ENCODE data around the gene SALL3.

DNA sequence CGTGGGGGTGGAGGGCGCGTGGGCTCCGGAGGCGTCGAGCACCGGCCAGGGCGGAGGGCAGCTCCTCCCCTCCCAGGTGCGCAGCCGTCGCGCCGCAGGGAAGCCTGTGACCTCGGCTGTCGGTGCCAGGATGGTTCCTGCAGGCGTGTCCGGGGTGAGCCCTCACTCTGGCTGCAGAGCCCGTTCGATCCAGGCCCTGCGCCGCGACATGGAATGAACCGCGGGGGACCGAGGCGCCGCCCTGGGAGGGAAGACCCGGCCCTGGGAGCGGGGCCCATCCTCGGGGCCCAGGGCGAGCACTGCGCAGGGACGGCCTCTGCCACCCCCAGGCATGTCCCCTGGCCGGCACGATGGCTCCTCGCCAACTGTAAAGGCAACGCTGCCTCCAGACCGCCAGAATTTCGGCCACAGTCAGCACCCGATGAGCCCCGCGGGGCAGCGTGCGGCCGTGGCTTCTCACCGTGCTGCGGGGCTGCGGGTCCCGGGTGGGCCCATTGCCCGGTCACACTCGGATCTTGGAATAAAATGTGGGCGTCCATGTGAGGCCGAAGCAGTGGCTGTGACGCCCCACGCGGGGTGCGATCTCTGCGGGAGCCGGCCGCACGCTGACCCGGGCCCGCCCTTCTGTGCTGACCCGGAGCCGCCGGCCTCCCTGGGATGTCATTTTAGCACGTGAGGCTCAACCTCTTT, 26.6 kb downstream of the SALL3 start:
- TF ChIP-seq, protein P1, sequence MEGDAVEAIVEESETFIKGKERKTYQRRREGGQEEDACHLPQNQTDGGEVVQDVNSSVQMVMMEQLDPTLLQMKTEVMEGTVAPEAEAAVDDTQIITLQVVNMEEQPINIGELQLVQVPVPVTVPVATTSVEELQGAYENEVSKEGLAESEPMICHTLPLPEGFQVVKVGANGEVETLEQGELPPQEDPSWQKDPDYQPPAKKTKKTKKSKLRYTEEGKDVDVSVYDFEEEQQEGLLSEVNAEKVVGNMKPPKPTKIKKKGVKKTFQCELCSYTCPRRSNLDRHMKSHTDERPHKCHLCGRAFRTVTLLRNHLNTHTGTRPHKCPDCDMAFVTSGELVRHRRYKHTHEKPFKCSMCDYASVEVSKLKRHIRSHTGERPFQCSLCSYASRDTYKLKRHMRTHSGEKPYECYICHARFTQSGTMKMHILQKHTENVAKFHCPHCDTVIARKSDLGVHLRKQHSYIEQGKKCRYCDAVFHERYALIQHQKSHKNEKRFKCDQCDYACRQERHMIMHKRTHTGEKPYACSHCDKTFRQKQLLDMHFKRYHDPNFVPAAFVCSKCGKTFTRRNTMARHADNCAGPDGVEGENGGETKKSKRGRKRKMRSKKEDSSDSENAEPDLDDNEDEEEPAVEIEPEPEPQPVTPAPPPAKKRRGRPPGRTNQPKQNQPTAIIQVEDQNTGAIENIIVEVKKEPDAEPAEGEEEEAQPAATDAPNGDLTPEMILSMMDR (IDR thresholded peaks at IDR 0.05 in 8 of 11, conservative IDR thresholded peaks at IDR 0.05 in 3 of 11): no peak
- TF ChIP-seq POLR2A (IDR thresholded peaks at IDR 0.05) (no peak), POLR2AphosphoS5 (IDR thresholded peaks at IDR 0.05) (no peak)
